SK-N-SH (cell line): Measurements from ENCODE around the gene MYL12B.

Experiments
- EP300 ChIP-seq, 2 experiments: IDR thresholded peaks; 2 replicates each; pipeline versions ENCODE4 v1.4.0 to v1.6.1; 2012; ENCODE audit warnings: borderline replicate concordance in 1 of 2, low read depth in 1 of 2, low read length in 1 of 2
- POLR2AphosphoS5 ChIP-seq: IDR thresholded peaks from 2 replicates; pipeline ENCODE4 v1.6.1; 2012; ENCODE audit warnings: low read depth, low read length

DNA sequence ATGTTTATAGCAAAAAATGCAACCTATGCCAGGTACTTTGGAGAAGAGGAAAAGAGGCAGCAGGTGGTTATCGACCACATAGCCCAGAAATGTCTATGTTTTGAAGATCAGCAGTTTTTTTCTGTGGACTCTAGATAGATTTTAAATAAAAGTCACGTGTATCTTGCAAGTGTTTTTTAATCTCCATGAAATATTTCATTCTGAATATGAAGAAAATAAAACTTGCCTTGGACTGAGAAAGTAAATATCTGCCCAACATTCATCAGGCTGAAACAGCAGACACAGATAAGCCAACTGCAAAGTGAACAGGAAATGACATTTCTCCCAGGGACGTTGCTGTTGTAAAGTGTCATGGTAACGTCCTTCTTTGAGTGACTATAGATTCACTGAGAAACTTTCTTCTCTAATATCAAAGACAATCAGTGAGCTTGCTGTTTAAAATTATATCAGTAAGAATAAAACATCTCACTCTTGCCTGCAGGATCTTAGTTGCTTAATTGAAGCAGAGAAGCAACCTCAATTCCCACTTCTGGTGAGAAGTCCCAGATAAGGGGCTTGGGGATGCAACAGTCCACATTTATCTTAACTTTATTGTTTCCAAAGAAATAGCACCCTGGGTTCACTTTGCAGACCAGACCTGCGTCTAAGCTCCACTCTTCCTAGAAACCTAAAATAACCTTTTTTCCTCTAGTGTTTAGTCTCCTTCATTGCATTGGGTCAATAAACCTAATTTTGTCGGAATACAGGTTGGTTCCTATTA, 48.5 kb upstream of the MYL12B start:
- TF ChIP-seq EP300 (IDR thresholded peaks at IDR 0.05; ENCODE audit: borderline replicate concordance in 1 of 2, low read depth in 1 of 2, low read length in 1 of 2) (no peak), POLR2AphosphoS5 (no peak)
